KMS-11 (cell line): ENCODE data around the gene ADGRV1.

Source experiments
- H2AFZ ChIP-seq: fragments of 200-600 bp; sonication (generic); 2 replicates; pipeline ENCODE4 v1.6.1; 2016; ENCODE audit warnings: antibody characterized with exemption, mixed run types, low read depth
- H3K27ac ChIP-seq: fragments of 200-600 bp; sonication (generic); 2 replicates; pipeline ENCODE4 v1.6.1; 2016; ENCODE audit warnings: mild to moderate bottlenecking, mixed run types
- H3K27me3 ChIP-seq: fragments of 200-600 bp; sonication (generic); 2 replicates; pipeline ENCODE4 v1.6.1; 2017; ENCODE audit warnings: mild to moderate bottlenecking, low read depth, mixed run types, moderate library complexity; ENCODE audit not compliant: insufficient read depth
- H3K36me3 ChIP-seq: fragments of 200-600 bp; sonication (generic); 2 replicates; pipeline ENCODE4 v1.6.1; 2017; ENCODE audit warnings: mild to moderate bottlenecking, mixed run types; ENCODE audit not compliant: insufficient read depth
- H3K4me1 ChIP-seq: fragments of 200-600 bp; sonication (generic); 2 replicates; pipeline ENCODE4 v1.6.1; 2016; ENCODE audit warnings: mild to moderate bottlenecking, low read depth, mixed run types; ENCODE audit not compliant: poor library complexity, severe bottlenecking
- H3K4me2 ChIP-seq: fragments of 200-600 bp; sonication (generic); 2 replicates; pipeline ENCODE4 v1.7.0; 2016; ENCODE audit warnings: mild to moderate bottlenecking, mixed run types
- H3K4me3 ChIP-seq: fragments of 200-600 bp; sonication (generic); IDR thresholded peaks from 2 replicates; pipeline ENCODE4 v1.6.1; 2017; ENCODE audit warnings: low read depth, low read length, mixed read lengths; ENCODE audit not compliant: insufficient read depth
- H3K79me2 ChIP-seq: fragments of 200-600 bp; sonication (generic); 2 replicates; pipeline ENCODE4 v1.6.1; 2016; ENCODE audit warnings: low read depth, mixed run types; ENCODE audit not compliant: insufficient read depth
- H3K9ac ChIP-seq: fragments of 200-600 bp; sonication (generic); 2 replicates; pipeline ENCODE4 v1.6.1; 2016; ENCODE audit warnings: mild to moderate bottlenecking, mixed run types
- H4K20me1 ChIP-seq: fragments of 200-600 bp; sonication (generic); 2 replicates; pipeline ENCODE4 v1.6.1; 2016; ENCODE audit warnings: mild to moderate bottlenecking, mixed run types; ENCODE audit not compliant: insufficient read depth
- TF ChIP-seq, protein P1 (sequence below): fragments of 200-600 bp; sonication (generic); conservative IDR thresholded peaks from 2 replicates; pipeline ENCODE4 v1.6.1; 2017; ENCODE audit warnings: low read depth, mild to moderate bottlenecking, antibody characterized with exemption, low read length, moderate library complexity, mixed read lengths

The ADGRV1 gene

GRCh38 chr5:91194824-91195381 is 636.3 kb downstream of the ADGRV1 start:
- no peaks in the 10 kb centered on the region for H3K79me2 ChIP-seq
- H3K9ac ChIP-seq, result no peak overlapping the region
- H4K20me1 ChIP-seq, result no peaks in the 10 kb centered on the region
- H3K36me3 ChIP-seq, result no peaks in the 10 kb centered on the region
- no peaks in the 10 kb centered on the region for H3K4me1 ChIP-seq
- H3K4me2 ChIP-seq, result no peak overlapping the region
- no peak overlapping the region for H3K27ac ChIP-seq
- TF ChIP-seq, protein P1, sequence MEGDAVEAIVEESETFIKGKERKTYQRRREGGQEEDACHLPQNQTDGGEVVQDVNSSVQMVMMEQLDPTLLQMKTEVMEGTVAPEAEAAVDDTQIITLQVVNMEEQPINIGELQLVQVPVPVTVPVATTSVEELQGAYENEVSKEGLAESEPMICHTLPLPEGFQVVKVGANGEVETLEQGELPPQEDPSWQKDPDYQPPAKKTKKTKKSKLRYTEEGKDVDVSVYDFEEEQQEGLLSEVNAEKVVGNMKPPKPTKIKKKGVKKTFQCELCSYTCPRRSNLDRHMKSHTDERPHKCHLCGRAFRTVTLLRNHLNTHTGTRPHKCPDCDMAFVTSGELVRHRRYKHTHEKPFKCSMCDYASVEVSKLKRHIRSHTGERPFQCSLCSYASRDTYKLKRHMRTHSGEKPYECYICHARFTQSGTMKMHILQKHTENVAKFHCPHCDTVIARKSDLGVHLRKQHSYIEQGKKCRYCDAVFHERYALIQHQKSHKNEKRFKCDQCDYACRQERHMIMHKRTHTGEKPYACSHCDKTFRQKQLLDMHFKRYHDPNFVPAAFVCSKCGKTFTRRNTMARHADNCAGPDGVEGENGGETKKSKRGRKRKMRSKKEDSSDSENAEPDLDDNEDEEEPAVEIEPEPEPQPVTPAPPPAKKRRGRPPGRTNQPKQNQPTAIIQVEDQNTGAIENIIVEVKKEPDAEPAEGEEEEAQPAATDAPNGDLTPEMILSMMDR, result no peak
- no peak overlapping the region for H3K4me3 ChIP-seq
- no peak overlapping the region for H2AFZ ChIP-seq
- H3K27me3 ChIP-seq, result no peaks in the 10 kb centered on the region

DNA sequence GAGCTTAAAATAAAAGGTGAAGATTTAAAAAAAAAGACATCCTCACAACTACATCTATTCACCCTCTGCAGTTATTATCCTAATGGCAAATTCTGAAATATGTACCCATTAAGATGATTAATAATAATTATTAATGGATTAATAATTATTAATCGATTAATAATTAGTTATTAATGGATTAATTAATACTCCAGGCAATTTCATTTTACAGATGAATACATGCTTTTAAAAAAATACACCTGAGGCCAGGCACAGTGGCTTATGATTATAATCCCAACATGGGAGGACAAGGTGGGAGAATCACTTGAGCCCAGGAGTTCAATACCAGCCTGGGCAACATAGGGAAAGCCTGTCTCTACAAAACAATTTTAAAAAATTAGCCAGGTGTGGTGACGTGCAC is 642.1 kb downstream of the ADGRV1 start:
- Histone ChIP-seq H3K27ac (no peak overlapping the region), H3K4me1 (no peaks in the 10 kb centered on the region), H4K20me1 (no peaks in the 10 kb centered on the region), H3K9ac (no peak overlapping the region), H3K36me3 (no peaks in the 10 kb centered on the region), H3K4me2 (no peak overlapping the region), H2AFZ (no peak overlapping the region), H3K4me3 (no peak overlapping the region), H3K79me2 (no peaks in the 10 kb centered on the region), H3K27me3 (no peaks in the 10 kb centered on the region)
- TF ChIP-seq, protein P1, result no peak

DNA sequence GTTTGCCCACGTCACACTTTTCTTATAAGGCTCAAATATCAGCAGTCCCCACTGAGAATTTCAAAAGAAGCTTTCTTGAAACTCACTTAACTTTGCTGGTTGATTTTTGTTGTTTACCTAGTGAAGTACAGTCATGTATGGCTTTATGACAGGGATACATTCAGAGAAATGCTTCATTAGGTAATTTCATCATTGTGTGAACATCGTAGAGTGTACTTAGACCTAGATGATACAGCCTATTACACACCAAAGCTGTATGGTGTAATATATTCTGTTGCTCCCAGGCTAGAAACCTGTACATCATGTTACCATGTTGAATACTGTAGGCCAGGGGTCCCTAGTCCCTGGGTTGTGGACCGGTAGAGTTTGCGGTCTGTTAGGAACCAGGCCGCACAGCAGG is 647.5 kb downstream of the ADGRV1 start:
- no peaks in the 10 kb centered on the region for H3K4me1 ChIP-seq
- no peaks in the 10 kb centered on the region for H3K36me3 ChIP-seq
- no peak overlapping the region for H2AFZ ChIP-seq
- TF ChIP-seq, protein P1, result no peak
- no peaks in the 10 kb centered on the region for H3K79me2 ChIP-seq
- H3K9ac ChIP-seq, result no peak overlapping the region
- no peak overlapping the region for H3K27ac ChIP-seq
- no peak overlapping the region for H3K4me3 ChIP-seq
- H4K20me1 ChIP-seq, result no peaks in the 10 kb centered on the region
- H3K27me3 ChIP-seq, result no peaks in the 10 kb centered on the region
- H3K4me2 ChIP-seq, result no peak overlapping the region

GRCh38 chr5:91206734-91207133 is 648.1 kb downstream of the ADGRV1 start:
- Histone ChIP-seq H4K20me1 (no peaks in the 10 kb centered on the region), H3K36me3 (no peaks in the 10 kb centered on the region), H3K27ac (no peak overlapping the region), H3K9ac (no peak overlapping the region), H3K79me2 (no peaks in the 10 kb centered on the region), H3K27me3 (no peaks in the 10 kb centered on the region), H3K4me1 (no peaks in the 10 kb centered on the region), H3K4me3 (no peak overlapping the region), H3K4me2 (no peak overlapping the region), H2AFZ (no peak overlapping the region)
- TF ChIP-seq, protein P1, result no peak
